Hepatocyte (in vitro differentiated cells): ENCODE measurements around the gene GORASP1. TPM values are rescaled to one million over a fixed set of nuclear protein-coding genes. Genes with fewer than 3 reads are reported as not detected.
A peak's percentile ranks its signal among the peaks of the same experiment; 100 is the strongest.
"Not testable (repeated sequence)": the region's sequence is repeated elsewhere in the genome, so short reads cannot be mapped to it uniquely, and the experiment has no call there.

Source experiments
- DNase-seq: peaks from one replicate; pipeline ENCODE4 v3.0.0-alpha.2; 2016; ENCODE audit warnings: low spot score
- H2AFZ ChIP-seq: fragments of 200-600 bp; sonication (generic); 2 replicates; pipeline ENCODE4 v1.6.0; 2016; ENCODE audit warnings: antibody characterized with exemption, mild to moderate bottlenecking
- H3K27ac ChIP-seq: fragments of 200-600 bp; sonication (generic); 2 replicates; pipeline ENCODE4 v1.5.1; 2016; ENCODE audit warnings: mild to moderate bottlenecking
- H3K27me3 ChIP-seq: fragments of 200-600 bp; sonication (generic); 2 replicates; pipeline ENCODE4 v1.6.1; 2016
- H3K36me3 ChIP-seq: fragments of 200-600 bp; sonication (generic); replicated peaks from 2 replicates; pipeline ENCODE4 v1.5.1; 2016; ENCODE audit warnings: low read depth; ENCODE audit not compliant: insufficient read depth
- H3K4me1 ChIP-seq: fragments of 200-600 bp; sonication (generic); 2 replicates; pipeline ENCODE4 v1.5.1; 2016; ENCODE audit warnings: mild to moderate bottlenecking, moderate library complexity; ENCODE audit not compliant: insufficient read depth
- H3K4me2 ChIP-seq: fragments of 200-600 bp; sonication (generic); 2 replicates; pipeline ENCODE4 v1.6.0; 2016
- H3K4me3 ChIP-seq: fragments of 200-600 bp; sonication (generic); 2 replicates; pipeline ENCODE4 v1.5.1; 2016; ENCODE audit warnings: mild to moderate bottlenecking
- H3K79me2 ChIP-seq: fragments of 200-600 bp; sonication (generic); 2 replicates; pipeline ENCODE4 v1.6.0; 2017; ENCODE audit warnings: mild to moderate bottlenecking
- H3K9me2 ChIP-seq: fragments of 200-600 bp; sonication (generic); replicated peaks from 2 replicates; pipeline ENCODE4 v1.6.0; 2017; ENCODE audit warnings: mild to moderate bottlenecking; ENCODE audit not compliant: insufficient read depth
- H3K9me3 ChIP-seq: fragments of 200-600 bp; sonication (generic); 2 replicates; pipeline ENCODE4 v1.5.1; 2016; ENCODE audit warnings: low read depth, mild to moderate bottlenecking
- H4K20me1 ChIP-seq: fragments of 200-600 bp; sonication (generic); 2 replicates; pipeline ENCODE4 v1.6.0; 2016; ENCODE audit warnings: mild to moderate bottlenecking; ENCODE audit not compliant: insufficient read depth, poor library complexity, severe bottlenecking
- EZH2 ChIP-seq: fragments of 200-600 bp; sonication (generic); IDR thresholded peaks from 2 replicates; pipeline ENCODE4 v1.6.1; 2016; ENCODE audit warnings: antibody characterized with exemption, mild to moderate bottlenecking, borderline replicate concordance
- EZH2phosphoT487 ChIP-seq: fragments of 200-600 bp; sonication (generic); IDR thresholded peaks from one replicate; pipeline ENCODE4 v1.6.1; 2018; ENCODE audit warnings: antibody characterized with exemption, mild to moderate bottlenecking, low read depth, moderate library complexity; ENCODE audit not compliant: unreplicated experiment, severe bottlenecking
- WGBS: methylation state at CpG from one replicate; pipeline ENCODE4 v1.1.6; 2016; ENCODE audit warnings: low lambda C conversion rate; ENCODE audit errors: missing lambda C conversion rate; 5-methylcytosine and 5-hydroxymethylcytosine counted together
- polyA plus RNA-seq: library from polyadenylated mRNA; unstranded; fragments of >200 nt; fragmentation: Nextera tagmentation; extraction: Ambion mirVana; gene quantifications from 2 replicates; pipeline ENCODE4 v1.2.1, GENCODE V29; 2016
- total RNA-seq: library from RNA; depleted of rRNA; stranded (reverse); fragments of >200 nt; gene quantifications from 2 replicates; pipeline ENCODE4 v1.2.3, GENCODE V29; 2014
- TF ChIP-seq, protein P1 (sequence below): fragments of 200-600 bp; sonication (generic); IDR thresholded peaks from 2 replicates; pipeline ENCODE4 v1.5.1; 2016; ENCODE audit warnings: antibody characterized with exemption, mild to moderate bottlenecking; ENCODE audit not compliant: poor library complexity

Gene GORASP1
- total and polyA plus RNA-seq, 2 experiments from 2014 or later = 48.6 to 49.0 TPM

DNA sequence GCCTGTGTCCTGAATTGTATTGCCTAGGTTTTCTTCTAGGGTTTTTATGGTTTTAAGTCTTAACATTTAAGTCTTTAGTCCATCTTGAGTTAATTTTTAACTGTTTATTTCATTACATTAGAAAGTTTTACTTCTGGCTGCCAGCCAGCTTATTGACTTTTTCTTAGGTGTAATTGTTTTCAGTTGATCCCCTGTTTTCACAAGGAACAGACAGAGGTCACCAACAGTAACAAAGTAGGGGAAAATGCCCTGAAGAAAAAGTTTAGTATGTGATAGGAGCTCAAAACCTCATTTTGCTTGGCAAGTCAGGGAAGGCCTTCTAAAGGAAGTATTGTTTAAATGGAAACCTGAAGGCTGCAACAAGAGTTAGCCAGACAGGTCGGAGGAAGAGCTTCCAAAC is 45.2 kb downstream of the GORASP1 start:
- Histone ChIP-seq H3K9me2 (no peaks in the 10 kb centered on the region), H2AFZ (no peak overlapping the region), H3K36me3 (no peaks in the 10 kb centered on the region), H3K9me3 (no peaks in the 10 kb centered on the region), H3K4me3 (no peak overlapping the region), H4K20me1 (peaks cover 12% of the 10 kb centered on the region), H3K79me2 (peaks cover 82% of the 10 kb centered on the region), H3K4me1 (no peaks in the 10 kb centered on the region), H3K4me2 (peak overlapping the region; percentile 4), H3K27ac (no peak overlapping the region), H3K27me3 (no peaks in the 10 kb centered on the region)
- peak; percentile 86 for TF ChIP-seq EZH2phosphoT487
- TF ChIP-seq EZH2 = no peak
- WGBS = 46% methylated on average over 1 of the region's 1 CpG
- peak; percentile 35 for DNase-seq

GRCh38 chr3:39061228-39061627 is 46.2 kb downstream of the GORASP1 start:
- H3K36me3 ChIP-seq, H2AFZ ChIP-seq, H3K4me2 ChIP-seq, H3K4me1 ChIP-seq, H3K27ac ChIP-seq, H3K4me3 ChIP-seq, DNase-seq, H3K9me2 ChIP-seq, H3K9me3 ChIP-seq, H3K27me3 ChIP-seq: not testable (repeated sequence)
- Histone ChIP-seq H4K20me1 (peaks cover 14% of the 10 kb centered on the region), H3K79me2 (peaks cover 84% of the 10 kb centered on the region)
- WGBS = 91% methylated on average over 2 of the region's 2 CpGs

DNA sequence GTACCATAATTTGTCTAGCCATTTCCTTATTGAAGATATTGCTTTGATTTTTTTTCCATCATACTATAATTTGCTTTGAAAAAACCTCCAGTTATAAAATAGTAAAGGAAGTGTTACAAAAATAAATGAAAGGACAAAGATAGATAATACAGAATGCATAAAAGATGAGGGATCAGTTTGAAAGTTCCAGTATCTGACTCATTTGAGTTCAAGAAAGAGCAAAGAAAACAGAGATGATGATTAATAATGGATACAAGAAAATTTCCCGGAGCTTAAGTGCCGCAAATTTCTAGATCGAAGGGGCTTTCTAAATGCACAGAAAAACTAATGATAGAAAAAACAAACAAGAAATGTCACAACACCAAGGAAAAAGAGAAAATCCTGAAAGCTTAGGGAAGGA is 51.3 kb downstream of the GORASP1 start:
- WGBS = 92% methylated on average over 3 of the region's 3 CpGs
- Histone ChIP-seq H2AFZ (no peak overlapping the region), H3K9me2 (no peaks in the 10 kb centered on the region), H3K9me3 (no peaks in the 10 kb centered on the region), H3K79me2 (peaks cover 90% of the 10 kb centered on the region), H3K27ac (no peak overlapping the region), H3K4me2 (no peak overlapping the region), H3K27me3 (no peaks in the 10 kb centered on the region), H3K4me1 (peaks cover 6% of the 10 kb centered on the region), H3K36me3 (no peaks in the 10 kb centered on the region), H3K4me3 (no peak overlapping the region), H4K20me1 (peaks cover 23% of the 10 kb centered on the region)
- TF ChIP-seq, protein P1, sequence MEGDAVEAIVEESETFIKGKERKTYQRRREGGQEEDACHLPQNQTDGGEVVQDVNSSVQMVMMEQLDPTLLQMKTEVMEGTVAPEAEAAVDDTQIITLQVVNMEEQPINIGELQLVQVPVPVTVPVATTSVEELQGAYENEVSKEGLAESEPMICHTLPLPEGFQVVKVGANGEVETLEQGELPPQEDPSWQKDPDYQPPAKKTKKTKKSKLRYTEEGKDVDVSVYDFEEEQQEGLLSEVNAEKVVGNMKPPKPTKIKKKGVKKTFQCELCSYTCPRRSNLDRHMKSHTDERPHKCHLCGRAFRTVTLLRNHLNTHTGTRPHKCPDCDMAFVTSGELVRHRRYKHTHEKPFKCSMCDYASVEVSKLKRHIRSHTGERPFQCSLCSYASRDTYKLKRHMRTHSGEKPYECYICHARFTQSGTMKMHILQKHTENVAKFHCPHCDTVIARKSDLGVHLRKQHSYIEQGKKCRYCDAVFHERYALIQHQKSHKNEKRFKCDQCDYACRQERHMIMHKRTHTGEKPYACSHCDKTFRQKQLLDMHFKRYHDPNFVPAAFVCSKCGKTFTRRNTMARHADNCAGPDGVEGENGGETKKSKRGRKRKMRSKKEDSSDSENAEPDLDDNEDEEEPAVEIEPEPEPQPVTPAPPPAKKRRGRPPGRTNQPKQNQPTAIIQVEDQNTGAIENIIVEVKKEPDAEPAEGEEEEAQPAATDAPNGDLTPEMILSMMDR = no peak
- TF ChIP-seq EZH2phosphoT487 (no peak), EZH2 (no peak)
- DNase-seq = no peak

DNA sequence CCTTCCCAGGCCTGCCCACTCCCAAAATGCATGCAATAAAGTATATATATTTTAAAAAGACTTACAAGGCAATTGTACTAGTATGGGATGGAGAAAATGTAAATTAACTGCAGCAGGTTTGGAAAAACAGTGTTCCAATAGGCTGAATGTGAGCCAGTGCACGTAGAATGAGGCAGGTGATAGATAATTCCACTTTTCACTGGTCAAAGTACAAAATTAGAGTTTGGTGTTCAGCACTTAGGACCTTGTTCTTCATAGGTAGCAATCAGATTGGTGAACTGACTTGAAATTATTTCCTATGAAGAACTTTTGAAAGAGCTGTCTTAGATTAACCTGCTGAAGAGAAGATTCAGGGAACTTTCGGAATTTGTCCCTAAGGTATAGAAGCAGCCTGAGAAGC is 53.7 kb downstream of the GORASP1 start:
- Histone ChIP-seq H3K9me3 (no peaks in the 10 kb centered on the region), H3K36me3 (no peaks in the 10 kb centered on the region), H3K79me2 (peaks cover 65% of the 10 kb centered on the region), H2AFZ (no peak overlapping the region), H3K4me1 (peaks cover 6% of the 10 kb centered on the region), H3K9me2 (no peaks in the 10 kb centered on the region), H3K4me3 (no peak overlapping the region), H3K27ac (no peak overlapping the region), H4K20me1 (peaks cover 19% of the 10 kb centered on the region), H3K27me3 (no peaks in the 10 kb centered on the region), H3K4me2 (peak overlapping the region; percentile 86)
- DNase-seq = no peak
- TF ChIP-seq, protein P1 = no peak
- TF ChIP-seq EZH2phosphoT487 (no peak), EZH2 (no peak)
- 74% methylated on average over 2 of the region's 2 CpGs for WGBS
